Coronary artery (tissue), 2 donors: ENCODE measurements around the gene NPAS3.

ENCODE experiments used
- DNase-seq: peaks from one replicate; pipeline ENCODE4 v3.0.0-alpha.2; 2017; ENCODE audit warnings: low spot score
- H3K27ac ChIP-seq, 2 donors: fragments of 200-600 bp; sonication (generic); one replicate each; pipeline ENCODE4 v1.5.1; 2016 to 2019
- H3K4me3 ChIP-seq: fragments of 200-600 bp; sonication (generic); 2 replicates; pipeline ENCODE4 v1.5.1; 2016; ENCODE audit warnings: mild to moderate bottlenecking, moderate library complexity
- CTCF ChIP-seq: fragments of 200-600 bp; sonication (generic); IDR thresholded peaks from one replicate; pipeline ENCODE4 v1.5.1; 2019; ENCODE audit warnings: antibody characterized with exemption

The NPAS3 gene

GRCh38 chr14:33240466-33240865 is 301.8 kb downstream of the NPAS3 start:
- TF ChIP-seq CTCF: no peak
- no peak overlapping the region for H3K4me3 ChIP-seq
- no peak for DNase-seq
- H3K27ac ChIP-seq: no peak overlapping the region

DNA sequence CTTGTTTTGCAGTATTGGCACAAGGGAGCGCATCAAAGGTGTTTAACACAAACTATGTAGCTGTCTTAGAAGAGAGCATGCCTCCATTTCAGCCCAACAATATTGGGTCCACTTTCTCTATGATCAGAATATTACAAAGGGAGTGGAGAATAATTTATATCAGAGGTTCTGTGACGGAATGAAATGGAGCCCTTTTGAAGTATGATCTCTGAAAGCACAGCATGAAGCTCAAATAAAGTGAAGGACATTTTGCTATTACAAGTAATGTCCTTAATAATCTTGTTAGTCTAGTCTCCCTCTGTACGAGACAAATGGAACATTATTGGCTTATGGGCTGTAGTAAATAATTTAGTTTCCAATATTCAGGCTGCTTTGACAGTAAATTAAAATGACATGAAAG is 302.7 kb downstream of the NPAS3 start:
- H3K27ac ChIP-seq: no peak overlapping the region
- TF ChIP-seq CTCF: no peak

GRCh38 chr14:33249233-33249820 is 310.6 kb downstream of the NPAS3 start:
- no peak for DNase-seq
- H3K27ac ChIP-seq: no peak overlapping the region
- TF ChIP-seq CTCF: no peak
- no peak overlapping the region for H3K4me3 ChIP-seq

More for the DNA sequence above, 302.7 kb downstream of the NPAS3 start:
- no peak overlapping the region for H3K4me3 ChIP-seq
- DNase-seq: no peak

- H3K27ac ChIP-seq: no peak overlapping the region
- DNase-seq: no peak
- H3K4me3 ChIP-seq: no peak overlapping the region
- TF ChIP-seq CTCF: no peak
Measured at GRCh38 chr14:33250963-33251362, 312.3 kb downstream of the NPAS3 start.

- no peak for DNase-seq
- TF ChIP-seq CTCF: no peak
- Histone ChIP-seq H3K4me3 (no peak overlapping the region), H3K27ac (no peak overlapping the region)
Measured at GRCh38 chr14:33254342-33254741, 315.7 kb downstream of the NPAS3 start.

DNA sequence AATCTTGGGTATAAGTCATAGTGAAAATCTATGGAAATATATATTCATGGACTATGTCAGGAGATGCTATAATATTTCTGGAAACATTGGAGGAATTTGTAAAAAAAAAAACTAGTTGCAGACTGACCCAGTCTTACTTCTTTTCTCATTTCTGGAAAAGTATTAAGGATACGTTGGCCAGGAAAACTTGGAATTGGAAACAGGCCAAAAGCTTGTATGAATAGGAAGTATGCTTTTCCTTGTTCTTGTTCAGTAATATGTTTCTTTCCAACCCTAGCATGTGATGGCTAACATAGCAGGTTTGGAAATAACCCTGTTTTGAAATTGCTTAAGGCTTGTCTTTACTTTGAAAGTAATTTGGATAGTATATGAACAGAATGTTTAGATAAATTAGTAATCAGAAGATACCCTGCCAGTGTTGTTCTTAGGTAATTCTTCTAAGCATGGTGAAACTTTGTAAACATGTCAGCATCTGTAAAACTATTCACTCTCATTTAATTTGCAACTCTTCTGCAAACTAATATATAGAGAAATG is 316.2 kb downstream of the NPAS3 start:
- no peak for DNase-seq
- no peak overlapping the region for H3K4me3 ChIP-seq
- TF ChIP-seq CTCF: no peak
- no peak overlapping the region for H3K27ac ChIP-seq

GRCh38 chr14:33257796-33258195 is 319.1 kb downstream of the NPAS3 start:
- no peak for TF ChIP-seq CTCF
- DNase-seq: no peak
- H3K4me3 ChIP-seq: no peak overlapping the region
- no peak overlapping the region for H3K27ac ChIP-seq
